ENCODE data around the gene KCNC1.

KCNC1 gene

DNA sequence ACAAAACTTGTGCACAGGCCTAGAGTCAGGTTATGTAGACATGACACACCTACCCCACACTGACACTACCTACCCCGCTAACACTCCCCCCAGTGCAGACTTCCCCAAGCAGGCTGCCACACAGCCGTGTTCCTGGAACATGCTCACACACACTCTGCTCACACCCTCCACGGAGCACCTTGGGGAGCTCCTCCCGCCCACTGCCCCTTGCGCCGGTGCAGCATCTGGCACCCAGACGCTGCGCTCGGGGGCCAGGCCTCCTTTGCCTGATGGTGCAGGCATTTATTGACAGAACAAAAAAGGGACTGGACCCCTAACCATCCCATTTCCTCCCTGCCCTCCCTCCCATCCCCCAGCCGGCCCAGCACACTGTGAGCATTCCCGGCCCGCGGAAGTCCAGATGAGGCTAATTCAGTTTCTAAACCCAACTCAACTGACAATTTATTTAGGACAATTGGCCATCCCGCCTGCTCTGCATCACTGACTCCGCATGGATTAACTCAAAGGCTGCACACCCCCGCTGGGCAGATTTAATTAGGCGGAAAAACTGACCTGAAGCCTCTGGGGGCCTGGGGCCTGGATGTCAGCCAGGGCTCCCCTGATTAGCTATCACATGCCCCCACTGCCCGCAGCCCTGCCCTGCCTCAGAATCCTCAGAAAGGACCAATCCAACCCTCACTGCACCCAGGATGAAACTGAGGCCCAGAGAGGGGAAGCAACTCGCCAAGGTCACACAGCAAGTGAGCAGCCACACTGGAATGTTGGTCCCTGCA lies 30.1 kb downstream of the KCNC1 start:
- no peak for DNase-seq (ENCODE audit: low spot score)
- TF ChIP-seq, protein P1, sequence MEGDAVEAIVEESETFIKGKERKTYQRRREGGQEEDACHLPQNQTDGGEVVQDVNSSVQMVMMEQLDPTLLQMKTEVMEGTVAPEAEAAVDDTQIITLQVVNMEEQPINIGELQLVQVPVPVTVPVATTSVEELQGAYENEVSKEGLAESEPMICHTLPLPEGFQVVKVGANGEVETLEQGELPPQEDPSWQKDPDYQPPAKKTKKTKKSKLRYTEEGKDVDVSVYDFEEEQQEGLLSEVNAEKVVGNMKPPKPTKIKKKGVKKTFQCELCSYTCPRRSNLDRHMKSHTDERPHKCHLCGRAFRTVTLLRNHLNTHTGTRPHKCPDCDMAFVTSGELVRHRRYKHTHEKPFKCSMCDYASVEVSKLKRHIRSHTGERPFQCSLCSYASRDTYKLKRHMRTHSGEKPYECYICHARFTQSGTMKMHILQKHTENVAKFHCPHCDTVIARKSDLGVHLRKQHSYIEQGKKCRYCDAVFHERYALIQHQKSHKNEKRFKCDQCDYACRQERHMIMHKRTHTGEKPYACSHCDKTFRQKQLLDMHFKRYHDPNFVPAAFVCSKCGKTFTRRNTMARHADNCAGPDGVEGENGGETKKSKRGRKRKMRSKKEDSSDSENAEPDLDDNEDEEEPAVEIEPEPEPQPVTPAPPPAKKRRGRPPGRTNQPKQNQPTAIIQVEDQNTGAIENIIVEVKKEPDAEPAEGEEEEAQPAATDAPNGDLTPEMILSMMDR (IDR thresholded peaks at IDR 0.05) = no peak
- no peak overlapping the region for H3K4me3 ChIP-seq
- H3K27ac ChIP-seq = no peak overlapping the region

- TF ChIP-seq, protein P1 (IDR thresholded peaks at IDR 0.05) = no peak
- no peak overlapping the region for H3K4me3 ChIP-seq
- no peak for DNase-seq (ENCODE audit: low spot score)
- no peak overlapping the region for H3K27ac ChIP-seq
These were observed 30.9 kb downstream of the KCNC1 start for GRCh38 chr11:17765356-17766072.

DNA sequence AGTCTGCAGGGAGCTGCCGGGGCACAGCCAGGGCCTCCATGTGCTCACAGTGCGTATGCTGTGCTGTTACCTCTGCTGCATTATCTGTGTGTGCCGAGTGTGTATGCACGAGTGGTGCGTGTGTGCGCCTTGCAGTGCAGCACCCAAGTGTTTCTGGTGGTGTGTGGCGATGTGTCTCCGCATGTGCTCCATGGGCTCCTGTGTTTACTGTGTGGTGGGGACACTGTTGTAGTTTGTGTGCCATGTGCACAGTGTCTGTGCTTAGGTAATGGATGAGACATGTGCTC lies 31.4 kb downstream of the KCNC1 start:
- TF ChIP-seq, protein P1 (IDR thresholded peaks at IDR 0.05) = no peak
- DNase-seq (ENCODE audit: low spot score) = no peak
- H3K27ac ChIP-seq = no peak overlapping the region
- no peak overlapping the region for H3K4me3 ChIP-seq

DNA sequence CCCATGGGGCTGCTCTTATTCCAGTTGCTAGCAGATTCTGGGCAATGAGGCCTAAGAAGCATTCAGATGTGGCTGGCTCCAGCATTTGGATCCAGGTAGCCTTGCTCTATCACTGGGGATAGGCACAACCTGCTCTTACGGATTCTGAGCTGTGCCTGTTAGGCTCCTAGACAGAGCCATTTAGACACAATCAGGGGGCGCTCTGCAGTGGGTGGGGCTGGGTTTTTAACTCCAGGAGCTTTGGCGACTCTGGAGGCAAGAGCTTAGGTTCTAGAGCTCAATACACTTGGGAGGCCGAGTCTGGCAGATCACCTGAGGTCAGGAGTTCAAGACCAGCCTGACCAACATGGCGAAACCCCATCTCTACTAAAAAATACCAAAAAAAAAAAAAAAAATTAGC lies 32.0 kb downstream of the KCNC1 start:
- no peak for DNase-seq (ENCODE audit: low spot score)
- Histone ChIP-seq H3K27ac (no peak overlapping the region), H3K4me3 (no peak overlapping the region)
- TF ChIP-seq, protein P1 (IDR thresholded peaks at IDR 0.05) = no peak

DNA sequence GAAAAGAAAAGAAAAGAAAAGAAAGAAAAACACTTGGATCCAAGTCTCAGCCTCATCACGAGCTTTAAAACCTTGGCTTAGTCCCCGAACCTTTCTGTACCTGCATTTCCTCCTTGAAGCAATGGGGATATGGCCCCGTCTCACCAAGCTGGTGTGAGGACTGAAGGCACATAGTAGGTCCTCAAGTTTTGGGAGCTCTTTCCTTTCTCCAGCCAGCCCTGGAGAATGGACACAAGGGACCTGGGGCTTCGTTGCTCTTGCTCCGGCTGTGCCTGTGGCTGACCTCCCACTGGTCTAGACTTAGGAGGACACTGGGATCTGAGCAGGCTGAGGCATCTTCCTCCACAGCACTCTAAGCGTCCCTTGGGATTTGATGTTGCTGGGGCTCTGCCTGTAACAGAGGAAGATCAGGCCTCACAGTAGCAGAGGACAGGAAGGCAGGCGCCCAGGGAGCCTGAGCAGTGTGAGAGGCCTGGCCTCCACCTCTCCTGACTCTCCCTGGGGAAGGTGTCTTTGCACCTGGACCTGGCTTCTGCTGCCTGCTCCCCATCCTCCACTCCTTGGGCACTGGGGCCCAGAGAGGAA lies 32.8 kb downstream of the KCNC1 start:
- no peak overlapping the region for H3K4me3 ChIP-seq
- TF ChIP-seq, protein P1 (IDR thresholded peaks at IDR 0.05) = no peak
- no peak for DNase-seq (ENCODE audit: low spot score)
- H3K27ac ChIP-seq = no peak overlapping the region

- TF ChIP-seq, protein P1 (IDR thresholded peaks at IDR 0.05) = no peak
- no peak for DNase-seq (ENCODE audit: low spot score)
- Histone ChIP-seq H3K27ac (no peak overlapping the region), H3K4me3 (no peak overlapping the region)
These were observed 33.3 kb downstream of the KCNC1 start for GRCh38 chr11:17767914-17768313.
